HCT116 (cell line): Measurements from ENCODE around the gene CCNYL1. TPM values are rescaled to one million over a fixed set of nuclear protein-coding genes. Genes with fewer than 3 reads are reported as not detected.

ENCODE experiments used
- ATAC-seq: fragments of 200-7000 bp; cut with Tn5 transposase; 2 replicates; pipeline ENCODE4 v1.9.1; 2020; ENCODE audit warnings: mild to moderate bottlenecking, moderate library complexity
- BruUV-seq: library from RNA; stranded (reverse); fragments of 400-500 nt; replicated peaks from 2 replicates; lab custom pipeline; 2021; lab: Mats Ljungman, UMichigan
- CTCF ChIA-PET: fragments of 300-600 bp; sonication (Branson Sonifier 250); formaldehyde crosslinking; loops from one replicate; lab custom pipeline; 2021; ENCODE audit warnings: antibody characterized with exemption; lab: Charles Lee
- POLR2A ChIA-PET: fragments of 300-600, 350-600 bp; sonication (Branson Sonifier 250); formaldehyde crosslinking; loops from one replicate; lab custom pipeline; 2021; ENCODE audit warnings: antibody characterized with exemption; lab: Charles Lee
- RAD21 ChIA-PET, 2 experiments: fragments of 300-600 bp; sonication (Branson Sonifier 250); formaldehyde crosslinking; loops; one replicate each; lab custom pipeline; 2023; ENCODE audit warnings: low total read pairs in 2 of 2; ENCODE audit not compliant: uncharacterized antibody in 2 of 2, unreplicated experiment in 2 of 2, low non-redundant PET in 1 of 2; lab: Charles Lee
- DNase-seq: peaks from one replicate; pipeline ENCODE4 v3.0.0-alpha.2; 2010; ENCODE audit warnings: low read depth, low spot score
- H2AFZ ChIP-seq: fragments of 200-600 bp; shearing (Covaris generic), sonication (generic); 2 replicates; pipeline ENCODE4 v1.6.1; 2017; ENCODE audit warnings: low read depth, mixed run types, mixed read lengths, antibody characterized with exemption, low read length; ENCODE audit not compliant: poor library complexity, severe bottlenecking
- H3K27ac ChIP-seq: 2 replicates; pipeline ENCODE4 v1.5.1; 2012; ENCODE audit warnings: low read depth, low read length
- H3K27me3 ChIP-seq: fragments of 200-600 bp; sonication (generic); 2 replicates; pipeline ENCODE4 v1.6.1; 2016; ENCODE audit warnings: mixed run types, low read length, mixed read lengths; ENCODE audit not compliant: insufficient read depth
- H3K36me3 ChIP-seq, 2 experiments: fragments of 200-500 bp in 1 of 2; fragments of 200-600 bp in 1 of 2; sonication (Bioruptor generic) in 1 of 2; sonication (generic) in 1 of 2; 2 replicates each; pipeline versions ENCODE4 v1.5.1 to v1.6.1; 2014 to 2016; ENCODE audit warnings: low read length in 2 of 2, inconsistent platforms in 1 of 2, mixed read lengths in 1 of 2, mixed run types in 1 of 2; ENCODE audit not compliant: insufficient read depth in 2 of 2, control insufficient read depth in 1 of 2
- H3K4me1 ChIP-seq, 2 experiments: fragments of 200-600 bp in 1 of 2; sonication (generic) in 1 of 2; 2 replicates each; pipeline versions ENCODE4 v1.5.1 to v1.6.1; 2012 to 2017; ENCODE audit warnings: low read length in 2 of 2, inconsistent platforms in 1 of 2, mild to moderate bottlenecking in 1 of 2, mixed read lengths in 1 of 2, mixed run types in 1 of 2, moderate library complexity in 1 of 2; ENCODE audit not compliant: insufficient read depth in 2 of 2, control insufficient read depth in 1 of 2
- H3K4me2 ChIP-seq: fragments of 200-600 bp; sonication (generic); 2 replicates; pipeline ENCODE4 v1.6.1; 2017; ENCODE audit warnings: mixed run types, low read length, mixed read lengths
- H3K4me3 ChIP-seq, 2 experiments: fragments of 200-600 bp in 1 of 2; sonication (generic) in 1 of 2; replicated peaks in 1 of 2; 2 replicates each; pipeline ENCODE4 v1.5.1; 2011 to 2016; ENCODE audit warnings: low read length in 2 of 2, control low read depth in 1 of 2, low read depth in 1 of 2, mild to moderate bottlenecking in 1 of 2, mixed read lengths in 1 of 2, mixed run types in 1 of 2
- H3K79me2 ChIP-seq: fragments of 200-600 bp; sonication (generic); 2 replicates; pipeline ENCODE4 v1.6.1; 2017; ENCODE audit warnings: mild to moderate bottlenecking, mixed run types, low read length, moderate library complexity, mixed read lengths; ENCODE audit not compliant: insufficient read depth
- H3K9ac ChIP-seq: fragments of 200-600 bp; sonication (generic); 2 replicates; pipeline ENCODE4 v1.6.1; 2016; ENCODE audit warnings: low read length, mixed read lengths
- H3K9me2 ChIP-seq: fragments of 200-600 bp; sonication (generic), shearing (Covaris generic); 2 replicates; pipeline ENCODE4 v1.6.1; 2017; ENCODE audit warnings: mixed run types, mild to moderate bottlenecking, moderate library complexity; ENCODE audit not compliant: insufficient read depth
- H3K9me3 ChIP-seq, 2 experiments: fragments of 200-500 bp in 1 of 2; fragments of 200-600 bp in 1 of 2; sonication (Bioruptor generic) in 1 of 2; sonication (generic) in 1 of 2; 2 replicates each; pipeline ENCODE4 v1.6.1; 2014 to 2017; ENCODE audit warnings: low read length in 2 of 2, mixed read lengths in 2 of 2, inconsistent platforms in 1 of 2, low read depth in 1 of 2, mild to moderate bottlenecking in 1 of 2, mixed run types in 1 of 2, moderate library complexity in 1 of 2; ENCODE audit not compliant: control insufficient read depth in 1 of 2, insufficient read depth in 1 of 2
- H4K20me1 ChIP-seq: fragments of 200-600 bp; sonication (generic), shearing (Covaris generic); 2 replicates; pipeline ENCODE4 v1.6.1; 2017; ENCODE audit warnings: mixed run types, mild to moderate bottlenecking, moderate library complexity; ENCODE audit not compliant: insufficient read depth
- EZH2 ChIP-seq: fragments of 200-600 bp; sonication (generic); IDR thresholded peaks from 2 replicates; pipeline ENCODE4 v1.6.1; 2017; ENCODE audit warnings: antibody characterized with exemption, mixed run types
- FOSL1 ChIP-seq: IDR thresholded peaks from 2 replicates; pipeline ENCODE4 v1.6.1; 2012; ENCODE audit warnings: low read depth
- JUND ChIP-seq: IDR thresholded peaks from 2 replicates; pipeline ENCODE4 v1.6.1; 2012
- RAD21 ChIP-seq: IDR thresholded peaks from 2 replicates; pipeline ENCODE4 v1.6.1; 2012; ENCODE audit warnings: low read depth, mild to moderate bottlenecking
- intact Hi-C: fragments of 100-400 bp; cut with micrococcal nuclease; formaldehyde crosslinking; loops from 2 replicates; pipeline ENCODE4 v1.10.0; 2022
- total RNA-seq: library from RNA; stranded (reverse); gene quantifications from one replicate; pipeline ENCODE4 v1.2.1, GENCODE V29; 2021; ENCODE audit not compliant: unreplicated experiment

The CCNYL1 gene
- total RNA-seq, 1 experiment from 2014 or later = 14.9 TPM

DNA sequence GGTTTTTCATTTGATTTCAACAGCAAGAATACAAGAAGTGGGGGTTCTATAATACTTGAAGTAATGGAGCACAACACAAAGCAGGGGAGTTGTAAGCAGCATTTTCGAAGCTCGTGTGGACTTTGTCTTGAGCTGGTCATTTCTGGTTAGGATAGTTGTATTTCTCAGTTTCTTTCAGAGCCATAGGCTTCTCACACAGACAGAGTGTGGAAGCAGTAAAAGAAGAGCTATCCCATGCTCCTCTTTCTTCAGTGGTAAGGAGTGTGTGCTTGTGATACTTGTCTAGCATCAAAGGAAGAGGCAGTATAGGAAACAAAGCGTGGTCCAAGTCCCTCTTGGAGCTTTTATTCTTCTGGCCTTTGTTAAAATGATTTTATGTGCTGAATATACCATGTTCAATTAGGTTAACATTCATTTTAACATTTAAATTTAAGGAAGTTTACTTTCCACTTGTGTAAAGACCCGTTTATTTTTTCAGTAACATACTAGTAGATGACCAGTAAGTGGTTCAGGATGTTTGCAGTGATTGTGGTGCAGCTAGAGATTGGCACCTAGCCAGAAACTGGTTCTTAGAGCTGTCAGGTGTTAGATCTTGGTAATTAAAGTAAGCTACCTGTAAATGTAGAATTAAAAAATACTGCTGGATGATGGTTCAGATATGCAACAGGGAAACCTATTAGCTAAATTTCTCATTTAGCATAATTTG, 14.6 kb downstream of the CCNYL1 start:
- Histone ChIP-seq H3K4me1 (peaks cover 48 to 60% of the 10 kb centered on the region in 2 experiments), H3K36me3 (no peaks in the 10 kb centered on the region), H3K27me3 (no peaks in the 10 kb centered on the region), H3K9me3 (no peaks in the 10 kb centered on the region), H3K9me2 (no peaks in the 10 kb centered on the region), H3K79me2 (no peaks in the 10 kb centered on the region), H4K20me1 (no peaks in the 10 kb centered on the region), H3K9ac (no peak overlapping the region), H3K27ac (no peak overlapping the region), H3K4me3 (no peak overlapping the region), H2AFZ (no peak overlapping the region), H3K4me2 (no peak overlapping the region)
- CTCF ChIA-PET = interaction anchor here (1.1 to 2.0 kb wide), 3 partner anchors 33 to 314 kb away, joined by 3 to 13 read pairs (median 3); partner anchors contain the start of gene METTL21A
- BruUV-seq = TSS peak; percentile 8
- POLR2A ChIA-PET = interaction anchor here (0.6 to 1.3 kb wide), 2 partner anchors 14 to 250 kb away, joined by 4 to 7 read pairs; partner anchors contain the start of gene CCNYL1
- RAD21 ChIA-PET = no interaction called here
- intact Hi-C loops = loop anchor here (10.0 kb wide), 2 partner anchors 921 to 1031 kb away; no protein-coding TSS in a partner anchor
- TF ChIP-seq JUND (no peak), RAD21 (no peak)
- ATAC-seq = no peak
- no peak for DNase-seq

- no peak overlapping the region for H3K9ac ChIP-seq
- DNase-seq = no peak
- ChIA-PET CTCF (interaction anchor here (2.0 kb wide), 1 partner anchor 101 kb away, joined by 13 read pairs; the partner anchor contains the start of gene METTL21A), POLR2A (interaction anchor here (1.2 kb wide), 1 partner anchor 16 kb away, joined by 3 read pairs; the partner anchor contains the start of gene CCNYL1), RAD21 (no interaction called here)
- H4K20me1 ChIP-seq = no peaks in the 10 kb centered on the region
- H3K4me2 ChIP-seq = peak overlapping the region; percentile 57
- peak; percentile 47; the same call in 1 of the 2 replicates for ATAC-seq
- H2AFZ ChIP-seq = no peak overlapping the region
- peak overlapping the region; percentile 1; the same call in 1 of the 2 replicates for H3K27ac ChIP-seq
- 0 out of 2 replicates have a peak, but pooled peaks have one; percentile 21 for TF ChIP-seq JUND
- peak; percentile 34; the same call in 1 of the 2 replicates for TF ChIP-seq FOSL1
- no peak for TF ChIP-seq EZH2
- no peaks in the 10 kb centered on the region for H3K9me2 ChIP-seq
- H3K9me3 ChIP-seq = no peaks in the 10 kb centered on the region
- H3K4me1 ChIP-seq = peaks cover 36 to 47% of the 10 kb centered on the region in 2 experiments
- intact Hi-C loops = loop anchor here (10.0 kb wide), 2 partner anchors 922 to 1032 kb away; no protein-coding TSS in a partner anchor
- no TSS peak for BruUV-seq
- H3K4me3 ChIP-seq = 0 out of 4 replicates have a peak overlapping the region, but pooled peaks of 1 of the 2 experiments have one; percentile 5
- no peaks in the 10 kb centered on the region for H3K79me2 ChIP-seq
- no peaks in the 10 kb centered on the region for H3K36me3 ChIP-seq
- H3K27me3 ChIP-seq = no peaks in the 10 kb centered on the region
Measured at GRCh38 chr2:207727261-207727660, 15.8 kb downstream of the CCNYL1 start.
